Measurements from ENCODE around the gene RSPO1.

RSPO1 gene

GRCh38 chr1:37564892-37565291 is 69.8 kb downstream of the RSPO1 start:
- DNase-seq (ENCODE audit: low read depth): no peak

- DNase-seq (ENCODE audit: low read depth): no peak
Observed at GRCh38 chr1:37562984-37563383, 71.7 kb downstream of the RSPO1 start.

Measured in activated T-cell treated with anti-CD3 and anti-CD28 coated beads for 1 hour (primary cell).